HG02970 (cell line): ENCODE data around the gene OR13C5.
"Not testable (repeated sequence)": the region's sequence is repeated elsewhere in the genome, so short reads cannot be mapped to it uniquely, and the experiment has no call there.

Source experiments
- ATAC-seq: cut with Tn5 transposase; IDR thresholded peaks from one replicate; pipeline ENCODE4 v1.9.1; 2021; ENCODE audit warnings: mild to moderate bottlenecking, moderate library complexity, moderate number of reproducible peaks; ENCODE audit not compliant: unreplicated experiment, low FRiP score

Gene OR13C5, protein sequence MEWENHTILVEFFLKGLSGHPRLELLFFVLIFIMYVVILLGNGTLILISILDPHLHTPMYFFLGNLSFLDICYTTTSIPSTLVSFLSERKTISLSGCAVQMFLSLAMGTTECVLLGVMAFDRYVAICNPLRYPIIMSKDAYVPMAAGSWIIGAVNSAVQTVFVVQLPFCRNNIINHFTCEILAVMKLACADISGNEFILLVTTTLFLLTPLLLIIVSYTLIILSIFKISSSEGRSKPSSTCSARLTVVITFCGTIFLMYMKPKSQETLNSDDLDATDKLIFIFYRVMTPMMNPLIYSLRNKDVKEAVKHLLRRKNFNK

DNA sequence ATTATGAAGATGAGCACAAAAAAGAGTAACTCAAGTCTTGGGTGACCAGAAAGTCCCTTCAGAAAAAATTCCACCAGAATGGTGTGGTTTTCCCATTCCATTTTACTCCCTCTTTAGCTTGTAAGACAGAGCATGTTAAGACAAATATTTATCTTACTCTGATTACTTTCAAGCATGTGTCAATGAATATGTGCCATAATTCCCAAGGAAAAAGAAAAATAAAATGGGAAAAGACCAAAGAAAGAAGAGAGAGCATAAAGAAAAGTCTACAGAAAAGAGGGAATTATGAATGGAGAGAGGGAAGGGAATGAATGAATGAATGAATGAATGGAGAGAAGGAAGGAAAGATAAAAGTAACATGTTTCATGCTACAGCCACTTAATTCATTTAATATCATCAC lies at the start of gene OR13C5:
TSS of gene OR13C5 (minus strand) at position 101 of the 400 bp plus-strand sequence. CDS start at position 101, 0 bp downstream.
- not testable (repeated sequence) for ATAC-seq

DNA sequence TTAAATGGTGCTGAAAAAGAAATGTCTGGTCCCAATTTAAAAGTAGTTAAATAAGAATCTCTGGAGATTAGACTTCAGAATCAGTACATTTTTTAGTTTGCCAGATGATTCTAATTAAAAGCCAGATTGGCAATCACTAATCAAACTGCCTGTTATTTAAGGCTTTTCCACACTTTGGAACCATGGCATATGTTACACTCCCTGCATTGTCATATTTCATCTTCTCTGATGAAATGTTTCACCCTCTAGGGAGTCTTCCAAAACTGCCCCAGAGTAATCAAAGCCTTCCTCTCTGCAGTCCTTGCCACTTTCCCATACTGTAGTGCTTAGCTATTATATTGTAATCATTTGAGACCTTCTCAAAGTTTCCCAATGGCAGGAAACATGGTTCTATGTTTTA lies 36.2 kb upstream of the OR13C5 start:
- ATAC-seq = no peak

DNA sequence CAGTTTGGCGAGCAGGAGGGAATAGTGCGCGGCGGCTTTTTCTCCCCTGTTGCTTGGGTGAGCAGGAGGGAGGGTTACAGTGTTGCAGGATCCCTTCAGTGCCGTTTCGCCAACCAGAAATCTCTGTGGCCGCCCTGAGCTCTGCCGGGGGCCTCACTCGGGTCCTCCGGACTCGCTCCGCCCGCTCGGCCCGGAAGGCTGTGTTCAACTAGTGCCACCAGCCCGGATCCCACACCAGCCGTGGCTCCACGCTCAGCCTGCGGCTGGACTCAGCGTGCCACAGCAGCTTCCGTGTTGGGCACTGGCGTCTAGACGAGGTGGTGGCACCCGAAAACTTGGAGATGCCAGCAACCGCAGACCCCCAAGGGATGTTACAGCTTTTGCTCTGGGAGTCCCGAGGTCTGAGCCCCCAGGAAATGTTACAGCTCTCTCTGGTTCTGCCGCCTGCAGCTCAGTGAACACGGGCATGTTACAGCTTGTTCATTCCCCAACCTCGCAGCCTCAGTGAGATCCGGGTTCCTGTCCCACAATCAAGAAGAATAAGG lies 34.8 kb upstream of the OR13C5 start:
- ATAC-seq = no peak

DNA sequence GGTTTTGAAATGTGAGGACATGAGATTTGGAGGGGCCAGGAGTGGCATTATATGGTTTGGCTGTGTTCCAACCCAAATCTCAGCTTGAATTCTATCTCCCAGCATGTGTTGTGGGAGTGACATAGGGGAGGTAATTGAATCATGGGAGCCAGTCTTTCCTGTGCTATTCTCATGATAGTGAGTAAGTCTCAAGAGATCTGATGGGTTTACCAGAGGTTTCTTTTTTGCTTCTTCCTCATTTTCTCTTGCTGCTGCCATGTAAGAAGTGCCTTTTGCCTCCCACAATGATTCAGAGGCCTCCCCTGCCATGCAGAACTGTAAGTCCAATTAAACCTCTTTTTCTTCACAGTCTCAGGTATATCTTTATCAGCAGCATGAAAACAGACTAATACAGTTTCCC lies 26.8 kb upstream of the OR13C5 start:
- not testable (repeated sequence) for ATAC-seq

DNA sequence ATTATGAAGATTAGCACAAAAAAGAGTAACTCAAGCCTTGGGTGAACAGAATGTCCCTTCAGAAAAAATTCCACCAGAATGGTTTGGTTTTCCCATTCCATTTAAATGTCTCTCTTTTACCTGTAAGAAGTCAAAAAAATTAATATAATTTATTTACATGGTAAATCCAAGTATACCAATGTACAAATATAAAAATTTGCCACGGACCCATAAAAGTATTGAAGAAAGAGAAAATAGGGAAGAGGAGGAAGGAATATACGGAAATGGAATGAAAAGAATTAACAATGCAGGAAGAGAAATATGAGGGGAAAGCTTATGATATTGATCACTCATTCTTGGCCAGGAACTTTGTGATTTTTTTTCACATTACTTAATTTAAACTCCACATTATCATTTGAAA lies 18.9 kb upstream of the OR13C5 start, which contains the start of gene OR13C9:
TSS of gene OR13C9 (minus strand) at position 101 of the 400 bp plus-strand sequence. CDS start at position 101, 0 bp downstream.
- ATAC-seq = no peak

DNA sequence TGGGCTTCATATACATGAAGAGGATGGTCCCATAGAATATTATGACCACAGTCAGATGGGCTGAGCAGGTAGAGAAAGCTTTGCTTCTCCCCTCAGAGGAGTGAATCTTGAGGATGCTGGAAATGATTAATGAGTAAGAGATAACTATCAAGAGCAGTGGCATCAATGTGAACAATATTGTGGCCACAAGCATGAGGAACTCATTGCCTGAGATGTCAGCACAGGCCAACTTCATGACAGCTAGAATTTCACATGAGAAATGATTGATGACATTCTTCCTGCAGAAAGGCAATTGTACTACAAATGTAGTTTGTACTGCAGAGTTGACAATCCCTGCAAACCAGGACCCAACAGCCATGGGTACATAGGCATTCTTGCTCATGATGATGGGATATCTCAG lies 18.2 kb upstream of the OR13C5 start:
- ATAC-seq = no peak

DNA sequence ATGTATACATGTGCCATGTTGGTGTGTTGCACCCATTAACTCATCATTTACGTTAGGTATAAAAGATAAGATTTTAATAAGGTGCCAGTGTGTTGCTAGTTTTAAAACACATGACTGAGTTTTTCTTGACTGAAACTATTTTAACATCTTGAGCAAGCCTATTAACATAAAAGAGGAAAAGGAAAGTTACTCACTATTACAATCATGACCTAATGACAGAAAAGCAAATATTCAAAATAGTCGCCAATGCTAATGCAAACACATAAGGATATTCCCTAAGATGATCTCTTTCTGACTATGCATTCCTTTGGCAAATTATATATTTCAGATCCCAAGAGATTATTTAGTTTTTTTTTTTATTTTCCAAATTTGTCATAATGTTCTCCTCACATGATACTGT lies 12.0 kb upstream of the OR13C5 start:
- no peak for ATAC-seq

DNA sequence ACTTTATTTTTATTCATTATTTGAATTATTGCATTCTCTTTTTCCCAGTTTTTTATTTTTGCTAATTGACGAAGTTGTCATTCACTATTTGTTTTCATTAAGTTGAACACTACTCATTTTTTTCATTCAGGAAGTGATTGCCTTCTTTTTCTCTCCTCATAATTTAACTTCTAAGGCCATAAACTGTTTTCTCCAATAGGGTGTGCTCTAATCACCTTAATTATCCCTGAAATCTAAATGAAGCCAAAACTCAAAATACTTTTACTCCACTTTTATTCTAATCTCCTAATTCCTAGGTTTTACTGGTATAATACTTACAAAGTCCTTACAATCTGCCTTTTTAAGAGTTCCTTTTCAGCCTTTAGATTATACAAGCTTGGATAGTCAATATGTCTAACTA lies 9.1 kb upstream of the OR13C5 start:
- no peak for ATAC-seq

DNA sequence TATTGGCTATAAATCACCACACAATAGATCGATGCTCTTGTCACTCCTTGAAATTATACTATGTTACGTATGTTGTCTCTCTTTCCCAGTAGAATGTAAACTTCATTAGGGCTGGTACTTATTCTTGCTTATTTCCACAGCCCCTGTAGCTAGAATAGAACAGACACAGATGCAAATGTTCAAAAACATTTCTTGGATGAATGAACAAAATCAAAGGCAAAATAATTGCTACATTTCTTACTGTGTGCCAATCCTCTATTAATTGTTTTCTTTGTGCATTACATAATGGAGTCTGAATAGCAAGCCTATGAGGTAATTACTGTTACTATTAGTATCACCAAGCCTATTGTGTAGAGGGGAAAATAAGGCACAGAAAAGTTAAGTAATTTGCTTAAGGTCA lies 6.9 kb upstream of the OR13C5 start:
- no peak for ATAC-seq

DNA sequence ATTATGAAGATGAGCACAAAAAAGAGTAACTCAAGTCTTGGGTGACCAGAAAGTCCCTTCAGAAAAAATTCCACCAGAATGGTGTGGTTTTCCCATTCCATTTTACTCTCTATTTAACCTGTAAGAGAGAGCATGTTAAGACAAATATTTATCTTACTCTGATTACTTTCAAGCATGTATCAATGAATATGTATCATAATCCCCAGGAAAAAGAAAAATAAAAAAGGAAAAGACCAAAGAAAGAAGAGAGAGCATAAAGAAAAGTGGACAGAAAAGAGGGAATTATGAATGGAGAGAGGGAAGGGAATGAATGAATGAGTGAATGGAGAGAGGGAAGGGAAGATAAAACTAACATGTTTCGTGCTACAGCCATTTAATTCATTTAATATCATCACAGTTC lies 6.3 kb upstream of the OR13C5 start, which contains the start of gene OR13C2:
TSS of gene OR13C2 (minus strand) at position 101 of the 400 bp plus-strand sequence. CDS start at position 101, 0 bp downstream.
- not testable (repeated sequence) for ATAC-seq

DNA sequence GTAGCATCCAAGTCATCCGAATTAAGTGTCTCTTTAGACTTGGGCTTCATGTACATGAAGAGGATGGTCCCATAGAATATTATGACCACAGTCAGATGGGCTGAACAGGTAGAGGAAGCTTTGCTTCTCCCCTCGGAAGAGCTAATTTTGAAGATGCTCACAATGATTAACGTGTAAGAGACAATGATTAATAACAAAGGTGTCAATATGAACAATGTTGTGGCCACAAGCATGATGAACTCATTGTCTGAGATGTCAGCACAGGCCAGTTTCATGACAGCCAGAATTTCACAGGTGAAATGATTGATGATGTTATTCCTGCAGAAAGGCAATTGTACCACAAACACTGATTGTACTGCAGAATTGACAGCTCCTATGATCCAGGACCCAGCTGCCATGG lies 5.6 kb upstream of the OR13C5 start:
- ATAC-seq = no peak

DNA sequence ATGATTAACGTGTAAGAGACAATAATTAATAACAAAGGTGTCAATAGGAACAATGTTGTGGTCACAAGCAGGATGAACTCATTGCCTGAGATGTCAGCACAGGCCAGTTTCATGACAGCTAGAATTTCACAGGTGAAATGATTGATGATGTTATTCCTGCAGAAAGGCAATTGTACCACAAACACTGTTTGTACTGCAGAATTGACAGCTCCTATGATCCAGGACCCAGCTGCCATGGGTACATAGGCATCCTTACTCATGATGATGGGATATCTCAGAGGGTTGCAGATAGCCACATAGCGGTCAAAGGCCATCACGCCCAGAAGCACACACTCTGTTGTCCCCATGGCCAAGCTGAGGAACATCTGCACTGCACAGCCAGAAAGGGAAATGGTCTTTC lies 464 bp downstream of the OR13C5 start:
- not testable (repeated sequence) for ATAC-seq

DNA sequence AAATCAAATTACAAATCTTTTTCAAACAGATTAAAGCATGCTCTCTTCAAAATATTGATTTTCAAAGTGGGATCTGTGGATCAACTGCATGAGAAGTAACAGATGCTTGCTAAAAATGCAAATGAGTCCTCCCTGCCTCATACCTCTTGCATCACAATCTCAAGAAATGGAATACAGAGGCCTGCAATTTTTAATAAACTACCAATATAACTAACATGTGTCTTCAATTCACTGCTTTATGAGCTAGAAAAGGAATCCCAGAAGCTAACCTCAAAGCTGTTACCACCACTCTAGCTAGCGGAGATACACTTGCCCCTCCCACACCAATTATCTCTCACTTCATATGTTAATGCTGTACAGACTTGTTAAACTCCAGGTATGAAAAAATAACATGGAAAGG lies 9.6 kb downstream of the OR13C5 start:
- no peak for ATAC-seq

DNA sequence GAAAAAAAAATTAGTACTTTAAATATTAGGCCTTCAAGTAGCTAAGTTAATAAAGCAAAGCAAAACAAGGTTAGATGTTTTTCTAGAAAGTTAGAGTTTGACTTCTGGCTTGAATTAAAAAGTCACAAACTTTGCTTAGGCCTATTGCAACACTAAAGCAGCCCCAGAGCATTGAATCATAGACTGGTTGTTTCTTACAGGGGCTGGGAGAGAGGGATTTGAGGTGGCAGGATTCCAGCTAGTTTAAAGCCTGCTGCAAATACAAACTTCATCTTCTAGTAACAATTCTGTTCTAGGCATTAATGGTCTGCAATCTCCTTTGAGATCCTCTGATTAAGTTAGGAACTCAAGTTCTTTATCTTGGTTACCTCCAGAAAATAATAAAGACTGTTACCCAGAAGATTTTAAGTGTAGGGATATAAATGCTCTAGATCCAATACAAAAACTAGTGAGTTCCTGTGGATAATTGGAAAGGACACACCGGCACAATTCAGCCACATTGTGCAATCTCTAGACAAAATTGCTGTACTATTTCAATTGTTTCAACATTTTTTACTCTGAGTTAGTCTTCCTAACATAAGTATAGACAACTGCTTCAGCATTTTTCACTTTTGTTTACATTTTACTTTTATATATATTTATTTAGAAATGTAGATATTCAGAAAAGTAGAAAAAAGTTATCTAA lies 12.6 kb downstream of the OR13C5 start:
- ATAC-seq = no peak

DNA sequence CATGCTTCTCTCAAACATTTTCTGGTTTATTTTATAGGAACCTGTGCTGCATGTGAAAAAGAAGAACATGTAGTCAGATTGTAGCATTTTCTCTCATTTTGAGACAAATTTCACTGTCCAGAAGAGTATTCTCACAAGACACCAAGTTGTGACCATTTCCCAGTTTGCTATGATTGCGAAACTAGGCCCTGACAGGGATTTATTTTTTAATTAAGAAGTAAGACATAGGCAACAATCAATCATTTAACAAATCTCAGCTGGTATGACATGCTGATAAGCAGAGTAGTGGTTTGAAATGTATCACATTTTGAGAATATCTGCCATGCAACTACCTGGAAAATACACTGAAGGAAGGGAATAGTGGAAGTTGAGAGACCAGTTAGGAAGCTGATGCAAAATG lies 18.7 kb downstream of the OR13C5 start:
- ATAC-seq = no peak

DNA sequence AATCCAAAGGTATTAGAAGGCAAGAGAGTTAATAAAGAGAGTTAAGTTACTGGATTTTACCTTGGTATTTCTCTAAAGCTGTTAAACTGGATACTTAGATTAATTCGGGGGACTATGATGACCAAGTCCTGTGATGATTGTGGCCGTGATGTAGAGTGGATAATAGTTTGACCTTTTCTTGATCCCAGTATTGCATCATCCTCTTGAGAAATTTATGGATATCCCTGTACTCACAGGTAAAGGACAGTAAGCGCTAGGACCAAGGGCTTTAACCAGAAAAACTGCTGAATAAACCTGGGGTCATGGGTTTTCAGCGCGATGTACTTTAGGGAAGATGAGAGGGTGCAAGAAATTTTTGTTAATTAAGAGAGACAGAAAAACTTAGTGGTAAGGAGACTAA lies 21.9 kb downstream of the OR13C5 start:
- no peak for ATAC-seq

DNA sequence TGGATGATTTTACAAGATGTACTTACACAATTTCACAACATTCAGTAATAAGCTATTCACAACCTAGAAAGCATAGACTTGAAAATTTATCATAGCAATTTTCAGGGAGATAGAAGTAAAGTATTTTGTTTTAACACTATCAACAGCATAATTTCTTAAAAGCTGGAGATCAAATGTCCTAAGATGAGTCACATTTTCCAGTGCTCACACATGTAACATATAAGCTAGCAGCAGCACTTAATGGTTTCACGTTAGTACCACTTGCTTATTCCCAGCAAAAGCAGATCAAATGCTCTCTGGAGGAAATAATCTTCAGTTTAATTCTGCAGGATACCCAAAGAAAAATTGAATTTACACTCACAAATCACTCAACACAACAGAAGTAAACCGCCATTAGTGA lies 23.8 kb downstream of the OR13C5 start:
- no peak for ATAC-seq

DNA sequence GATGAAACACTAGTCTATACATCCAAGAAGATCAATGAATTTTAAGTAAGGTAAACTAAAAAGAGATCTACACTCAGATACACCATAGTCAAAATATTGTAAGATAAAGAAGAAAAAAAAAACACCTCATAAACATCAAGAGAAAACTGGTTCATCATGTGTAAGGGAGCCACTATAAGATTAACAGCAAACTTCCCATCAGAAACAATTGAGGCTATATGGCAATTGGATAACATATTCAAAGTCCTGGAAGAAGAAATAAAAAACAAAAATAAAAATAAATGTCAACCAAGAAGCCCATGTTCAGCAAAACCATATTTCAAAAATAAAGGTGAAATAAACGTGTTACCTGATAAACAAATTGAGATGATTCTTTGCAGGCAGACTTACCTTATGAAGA lies 26.6 kb downstream of the OR13C5 start:
- ATAC-seq = no peak

DNA sequence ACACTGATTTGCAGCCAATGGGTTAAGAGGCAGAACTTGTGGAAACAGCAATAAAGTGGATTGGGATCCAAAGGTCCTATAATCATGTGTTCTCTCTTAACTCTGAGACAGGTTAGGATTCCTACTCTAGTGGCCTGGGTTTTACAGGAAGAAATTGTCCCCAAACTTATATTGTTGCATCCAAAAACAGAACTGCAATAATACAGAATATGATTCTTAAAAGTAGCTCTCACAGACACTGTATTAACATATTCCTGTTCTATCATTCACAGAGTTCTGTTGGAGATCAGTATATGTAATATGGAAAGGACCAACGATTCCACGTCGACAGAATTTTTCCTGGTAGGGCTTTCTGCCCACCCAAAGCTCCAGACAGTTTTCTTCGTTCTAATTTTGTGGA lies 30.3 kb downstream of the OR13C5 start, which contains the start of gene OR13C8:
TSS of gene OR13C8 (plus strand) at position 301 of the 400 bp plus-strand sequence. CDS start at position 301, 0 bp downstream.
- ATAC-seq = no peak

DNA sequence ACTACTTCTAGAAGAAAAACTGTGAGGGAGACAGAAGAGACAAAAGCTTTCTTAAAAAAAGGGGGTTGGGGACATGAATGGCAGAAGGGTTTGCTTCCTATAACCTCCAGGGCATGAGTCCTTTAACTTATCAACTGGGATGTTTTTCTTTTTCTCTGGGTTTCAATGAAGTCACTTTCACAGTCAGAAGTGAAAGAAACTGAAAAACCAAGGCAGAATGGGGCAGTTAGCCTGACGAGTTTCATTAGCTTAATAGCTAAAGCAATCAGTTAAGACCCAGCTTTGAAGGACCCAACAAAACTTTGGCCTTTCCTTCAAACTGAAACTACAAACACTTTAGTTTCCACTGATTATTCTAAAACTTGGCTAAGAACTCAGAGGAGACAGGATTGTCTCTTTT lies 34.9 kb downstream of the OR13C5 start:
- ATAC-seq = no peak

DNA sequence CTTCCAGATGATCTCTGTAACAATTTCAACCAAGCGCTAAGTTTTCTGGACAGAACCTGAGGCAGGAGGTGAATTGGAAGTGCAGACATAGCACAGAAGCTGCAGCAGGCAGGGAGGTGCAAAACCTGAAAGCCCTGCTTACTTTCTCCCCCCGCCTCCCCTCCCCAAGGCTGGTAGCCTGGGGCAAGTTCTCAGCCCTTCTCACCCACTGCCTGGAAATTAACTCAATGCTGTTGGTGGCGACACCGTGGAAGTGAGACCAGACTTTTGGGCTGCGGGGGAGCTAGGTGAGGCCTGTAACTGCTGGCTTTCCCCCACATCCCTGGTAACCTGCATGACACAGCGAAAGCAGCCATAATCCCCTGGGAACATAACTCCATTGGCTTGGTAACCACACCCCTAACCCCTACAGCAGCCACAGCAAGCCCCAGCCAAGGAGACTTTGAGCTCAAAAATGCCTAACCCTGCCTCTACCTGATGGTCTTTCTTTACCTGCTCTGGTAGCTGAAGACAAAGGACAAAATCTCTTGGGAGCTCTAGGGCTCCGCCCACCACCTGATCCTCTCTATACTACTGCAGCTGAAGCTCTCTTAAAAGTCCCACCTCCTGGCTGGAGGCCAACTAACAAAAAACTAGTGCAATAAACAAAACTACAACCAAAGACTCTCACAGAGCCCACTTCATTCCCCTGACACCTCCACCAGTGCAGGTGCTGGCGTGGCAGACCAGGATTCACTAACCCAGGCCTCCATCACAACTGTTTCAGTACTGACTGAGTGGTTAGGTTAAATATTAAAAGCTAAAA lies 42.2 kb downstream of the OR13C5 start:
- no peak for ATAC-seq
